Ovary (tissue), 3 donors: ENCODE measurements around the gene FBXO46.

Source experiments
- EP300 ChIP-seq: sonication (generic); formaldehyde crosslinking; IDR thresholded peaks from one replicate; pipeline ENCODE4 v1.6.1; 2017; ENCODE audit warnings: antibody characterized with exemption
- POLR2A ChIP-seq: fragments of 450-650 bp; IDR thresholded peaks from one replicate; pipeline ENCODE4 v1.6.1; 2017; ENCODE audit warnings: antibody characterized with exemption, mild to moderate bottlenecking, moderate library complexity
- TF ChIP-seq, protein P1 (sequence below), 3 donors: fragments of 450-650 bp in 2 of 3; fragments of 200-600 bp in 1 of 3; IDR thresholded peaks; one replicate each; pipeline versions ENCODE4 v1.5.1 to v1.8.0; 2016 to 2022; ENCODE audit warnings: antibody characterized with exemption in 3 of 3, mild to moderate bottlenecking in 1 of 3
- donor health status: DM: no; HTN: no; CAD: no.

DNA sequence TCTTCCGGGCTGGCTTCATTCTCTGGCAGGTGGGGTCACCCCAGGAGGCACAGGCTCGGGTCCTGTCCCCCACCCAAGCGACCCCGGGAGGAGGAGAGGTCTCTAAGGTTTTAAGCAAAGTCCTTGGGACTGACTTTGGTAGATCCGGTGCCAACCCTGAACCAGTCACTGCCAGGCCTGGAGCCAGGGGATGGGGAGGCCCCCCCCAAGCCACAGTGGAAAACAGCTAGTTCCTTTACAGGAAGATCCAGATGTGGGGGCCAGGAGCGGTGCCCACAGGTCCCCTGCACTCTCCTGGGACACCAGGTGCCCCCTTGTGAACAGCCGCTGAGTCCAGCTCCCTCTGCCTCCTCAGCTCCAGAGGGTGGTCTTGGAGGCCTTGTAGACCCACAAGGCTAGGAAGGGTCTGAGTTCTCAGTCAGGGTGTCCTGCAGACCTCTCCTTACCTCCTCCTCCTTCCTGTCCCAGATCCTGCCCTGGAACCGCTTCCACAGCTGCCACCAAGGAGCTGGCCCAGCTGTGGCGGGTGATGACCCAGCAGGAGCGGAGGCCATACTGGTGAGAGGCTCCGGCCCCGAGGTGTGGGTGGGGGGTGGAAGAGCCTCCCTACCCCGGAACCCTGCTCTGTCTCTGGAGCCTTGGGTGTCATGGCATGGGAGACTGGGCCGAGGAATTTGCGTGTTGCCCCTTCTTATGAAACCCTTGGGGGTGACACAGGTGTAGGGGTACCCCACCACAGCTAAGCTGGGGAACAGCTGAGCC is 32.4 kb upstream of the FBXO46 start:
- TF ChIP-seq, protein P1, sequence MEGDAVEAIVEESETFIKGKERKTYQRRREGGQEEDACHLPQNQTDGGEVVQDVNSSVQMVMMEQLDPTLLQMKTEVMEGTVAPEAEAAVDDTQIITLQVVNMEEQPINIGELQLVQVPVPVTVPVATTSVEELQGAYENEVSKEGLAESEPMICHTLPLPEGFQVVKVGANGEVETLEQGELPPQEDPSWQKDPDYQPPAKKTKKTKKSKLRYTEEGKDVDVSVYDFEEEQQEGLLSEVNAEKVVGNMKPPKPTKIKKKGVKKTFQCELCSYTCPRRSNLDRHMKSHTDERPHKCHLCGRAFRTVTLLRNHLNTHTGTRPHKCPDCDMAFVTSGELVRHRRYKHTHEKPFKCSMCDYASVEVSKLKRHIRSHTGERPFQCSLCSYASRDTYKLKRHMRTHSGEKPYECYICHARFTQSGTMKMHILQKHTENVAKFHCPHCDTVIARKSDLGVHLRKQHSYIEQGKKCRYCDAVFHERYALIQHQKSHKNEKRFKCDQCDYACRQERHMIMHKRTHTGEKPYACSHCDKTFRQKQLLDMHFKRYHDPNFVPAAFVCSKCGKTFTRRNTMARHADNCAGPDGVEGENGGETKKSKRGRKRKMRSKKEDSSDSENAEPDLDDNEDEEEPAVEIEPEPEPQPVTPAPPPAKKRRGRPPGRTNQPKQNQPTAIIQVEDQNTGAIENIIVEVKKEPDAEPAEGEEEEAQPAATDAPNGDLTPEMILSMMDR (IDR thresholded peaks at IDR 0.05) = no peak
- TF ChIP-seq POLR2A (no peak), EP300 (no peak)
